ENCODE data around the gene DCAF10.
"Not testable (repeated sequence)": the region's sequence is repeated elsewhere in the genome, so short reads cannot be mapped to it uniquely, and the experiment has no call there.

DCAF10 gene

DNA sequence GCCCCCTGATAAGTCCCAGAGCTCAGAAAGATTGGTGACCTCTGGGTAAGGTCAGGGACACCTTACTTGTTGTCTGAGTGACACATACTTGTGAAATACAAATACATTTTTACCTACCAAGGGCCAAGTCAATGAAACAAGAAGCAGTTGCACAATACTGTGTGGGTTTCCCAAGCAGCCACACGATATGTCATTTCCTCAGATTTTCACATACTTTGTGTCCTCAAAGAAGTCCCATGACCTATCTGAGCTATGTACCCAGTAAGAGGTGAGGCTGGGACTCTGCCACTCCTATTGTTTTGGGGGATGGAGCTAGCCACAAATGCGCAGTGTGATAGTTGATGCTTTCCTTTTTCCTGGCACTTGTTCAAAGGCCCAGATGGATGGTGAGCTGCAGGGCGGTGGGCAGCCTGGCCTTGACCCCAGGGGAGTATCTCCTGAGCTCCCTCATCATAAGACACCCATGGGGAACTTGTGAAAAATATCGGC, 108.1 kb downstream of the DCAF10 start:
- no peak for DNase-seq (ENCODE audit: low read depth in 3 of 3)

DNA sequence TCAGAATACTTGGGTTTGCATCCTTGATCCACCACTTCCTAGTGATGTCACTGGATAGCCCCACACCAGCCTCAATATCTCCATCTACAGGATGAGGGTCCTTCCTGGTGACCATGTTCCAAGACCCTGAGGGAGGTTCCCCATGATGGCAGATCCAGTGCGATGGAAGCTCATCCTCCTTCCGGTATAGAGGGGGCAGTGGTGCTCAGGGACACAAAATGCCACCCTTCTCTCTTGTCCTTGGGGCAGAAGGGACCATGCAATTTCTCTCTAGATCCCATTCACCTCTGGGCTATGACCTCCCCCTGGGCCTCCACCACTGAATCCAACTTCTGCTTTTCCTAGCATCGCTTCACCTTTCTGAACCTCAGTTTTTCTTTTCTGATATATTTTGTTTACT, 108.7 kb downstream of the DCAF10 start:
- no peak for DNase-seq (ENCODE audit: low read depth in 3 of 3)

GRCh38 chr9:37909836-37910235, 109.2 kb downstream of the DCAF10 start:
- DNase-seq (ENCODE audit: low read depth in 3 of 3), result not testable (repeated sequence)

DNA sequence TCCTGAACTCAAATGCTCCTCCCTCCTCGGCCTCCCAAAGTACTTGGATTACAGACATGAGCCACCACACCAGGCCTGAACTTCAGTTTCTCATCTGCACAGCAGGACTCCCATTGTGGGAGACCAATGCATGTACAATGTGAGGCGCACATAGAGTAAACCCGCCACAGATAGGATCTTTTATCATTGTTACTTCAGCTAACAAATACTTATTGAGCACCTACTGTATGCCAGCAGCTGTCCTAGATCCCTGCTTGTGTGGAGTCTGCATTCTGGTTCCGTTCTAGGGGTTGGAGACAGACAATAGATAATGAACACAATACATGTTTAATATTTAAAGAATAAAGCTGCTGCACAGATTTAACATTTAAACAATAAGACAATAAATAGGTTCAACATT, 109.7 kb downstream of the DCAF10 start:
- no peak for DNase-seq (ENCODE audit: low read depth in 3 of 3)

DNA sequence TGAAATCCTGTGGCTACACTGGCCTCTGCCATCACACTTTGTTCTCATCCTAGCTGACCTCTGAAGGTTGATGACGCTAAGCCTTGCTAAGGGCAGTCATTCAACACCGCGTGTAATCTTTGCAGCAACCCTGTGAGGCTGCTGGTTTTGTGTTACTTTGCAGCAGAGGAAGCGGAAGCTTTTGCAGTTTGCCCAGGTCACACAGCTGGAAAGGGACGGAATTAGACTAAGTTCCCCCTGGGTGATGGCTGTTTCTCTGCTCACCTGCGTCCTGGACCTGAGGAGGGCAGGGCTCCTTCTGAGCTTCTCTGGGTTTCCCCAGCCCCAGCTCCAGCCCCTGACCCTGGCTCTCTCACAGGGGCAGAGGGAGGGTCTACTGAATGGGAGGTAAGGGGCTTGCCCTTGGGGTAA, 110.7 kb downstream of the DCAF10 start:
- DNase-seq (ENCODE audit: low read depth in 3 of 3), result no peak

DNA sequence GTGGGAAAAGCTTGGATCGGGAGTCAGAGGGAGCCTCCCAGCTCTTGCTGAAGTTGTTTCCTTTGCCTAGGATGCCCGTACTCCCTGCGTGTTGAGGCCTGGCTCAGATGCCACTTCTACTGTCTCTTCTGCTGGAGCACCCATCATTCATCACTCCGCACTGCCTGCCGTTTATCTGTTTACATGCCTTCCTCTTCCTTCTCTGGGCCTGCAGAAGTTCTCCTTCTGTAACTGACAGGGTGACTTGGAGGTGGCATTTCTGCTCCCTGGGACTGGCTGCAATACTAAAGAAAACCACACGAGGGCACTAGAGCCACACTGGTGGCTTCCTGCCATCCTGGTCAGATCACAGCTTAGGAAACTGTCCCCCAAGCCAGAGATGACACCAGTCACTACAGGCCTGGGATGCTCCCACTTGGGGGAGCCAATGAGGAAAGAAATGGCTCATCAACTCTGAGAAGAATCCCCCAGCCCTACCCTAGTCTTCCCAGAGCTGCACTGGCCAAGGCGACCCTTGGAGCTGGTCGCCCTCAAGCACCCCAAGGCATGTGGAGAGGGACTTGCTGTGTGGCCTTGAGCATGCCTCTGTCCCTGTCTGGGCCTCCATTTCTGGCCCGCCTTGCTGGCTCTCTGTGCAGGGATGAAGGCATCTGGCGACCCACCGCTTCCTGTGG, 113.0 kb downstream of the DCAF10 start:
- DNase-seq (ENCODE audit: low read depth in 3 of 3), result peak; percentile 60 to 74 (median 70)

DNA sequence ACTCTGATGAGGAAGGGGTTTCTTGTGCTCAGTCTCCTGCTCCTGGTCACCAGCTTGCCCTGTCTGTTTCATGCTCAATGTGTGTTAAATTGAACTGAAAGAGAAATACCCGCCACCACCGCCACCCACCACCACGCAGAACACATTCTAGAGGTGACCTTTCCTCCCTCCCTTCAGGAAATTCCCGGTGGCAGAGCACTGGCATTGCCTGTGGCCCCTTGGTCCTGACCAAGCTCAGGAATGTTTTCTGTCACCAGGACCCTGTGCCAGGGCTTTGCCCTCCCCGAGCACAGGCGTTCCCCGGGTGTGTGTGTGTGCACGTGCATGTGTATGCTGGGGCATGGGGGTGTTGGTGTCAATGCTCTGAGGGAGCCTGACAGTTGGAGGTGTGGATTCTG, 113.6 kb downstream of the DCAF10 start:
- no peak for DNase-seq (ENCODE audit: low read depth in 3 of 3)

DNA sequence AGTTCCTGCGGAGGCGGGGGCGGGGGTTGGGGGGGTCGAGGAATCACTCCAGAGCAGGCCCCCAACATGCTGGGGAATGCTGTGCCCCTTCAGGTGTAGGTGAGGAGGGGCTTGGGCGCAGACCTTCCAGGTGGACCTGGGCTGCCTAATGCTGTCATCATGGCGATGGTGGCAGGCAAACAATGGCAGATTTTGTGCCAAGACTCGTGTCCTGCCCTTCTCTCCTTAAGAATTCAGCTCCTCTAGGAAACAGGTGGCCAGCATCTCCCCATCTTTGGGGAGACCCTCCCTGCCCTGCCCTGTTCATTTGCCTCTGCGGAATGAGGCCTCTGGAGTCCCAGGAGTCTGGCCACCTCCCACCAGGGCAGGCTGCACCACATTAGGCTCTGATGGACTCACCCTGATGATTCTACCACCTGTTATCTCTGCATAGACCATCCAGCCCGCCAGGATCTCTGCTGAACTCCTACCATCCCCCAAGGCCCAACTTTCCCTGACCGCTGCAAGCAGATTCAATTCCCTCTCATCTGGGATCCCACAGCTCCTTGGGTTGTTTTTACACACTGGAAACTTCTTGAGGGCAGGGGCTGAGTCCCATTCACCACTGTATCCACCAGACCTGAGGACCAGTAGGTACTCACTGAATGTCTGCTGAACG, 114.2 kb downstream of the DCAF10 start:
- DNase-seq (ENCODE audit: low read depth in 3 of 3), result no peak

GRCh38 chr9:37915911-37916470, 115.4 kb downstream of the DCAF10 start:
- DNase-seq (ENCODE audit: low read depth in 3 of 3), result no peak

- DNase-seq (ENCODE audit: low read depth in 3 of 3), result no peak
Observed at GRCh38 chr9:37916471-37917312, 116.1 kb downstream of the DCAF10 start.

Measured in stimulated activated CD4-positive, alpha-beta T cell treated with anti-CD3 and anti-CD28 coated beads, TNF-alpha, amount 100 ng/mL, for 24 hours (primary cell).